SU-DHL-6 (cell line): Measurements from ENCODE around the gene TMEM33.
"Not testable (repeated sequence)": the region's sequence is repeated elsewhere in the genome, so short reads cannot be mapped to it uniquely, and the experiment has no call there.

Source experiments
- H2AFZ ChIP-seq: fragments of 200-600 bp; sonication (generic); 2 replicates; pipeline ENCODE4 v1.6.1; 2014; ENCODE audit warnings: low read depth, mild to moderate bottlenecking, moderate library complexity, mixed read lengths, antibody characterized with exemption, low read length; ENCODE audit not compliant: severe bottlenecking
- H3F3A ChIP-seq: fragments of 200-600 bp; shearing (Covaris generic); 2 replicates; pipeline ENCODE4 v1.6.0; 2016; ENCODE audit warnings: antibody characterized with exemption, mild to moderate bottlenecking; ENCODE audit not compliant: insufficient read depth
- H3K27ac ChIP-seq: fragments of 200-600 bp; sonication (generic); 2 replicates; pipeline ENCODE4 v1.5.1; 2016; ENCODE audit warnings: low read depth, mild to moderate bottlenecking, low read length, moderate library complexity, mixed read lengths
- H3K27me3 ChIP-seq: fragments of 200-600 bp; sonication (generic), shearing (Covaris generic); 2 replicates; pipeline ENCODE4 v1.6.0; 2014; ENCODE audit warnings: mild to moderate bottlenecking, low read length
- H3K36me3 ChIP-seq: fragments of 200-600 bp; sonication (generic); 2 replicates; pipeline ENCODE4 v1.6.1; 2014; ENCODE audit warnings: mild to moderate bottlenecking, low read length, mixed read lengths
- H3K4me2 ChIP-seq: fragments of 300-600, 200-600 bp; shearing (Covaris generic), sonication (generic); 2 replicates; pipeline ENCODE4 v1.6.0; 2014; ENCODE audit warnings: low read length, low read depth, mild to moderate bottlenecking; ENCODE audit not compliant: poor library complexity, severe bottlenecking
- H3K4me3 ChIP-seq: fragments of 200-600 bp; sonication (generic); 2 replicates; pipeline ENCODE4 v1.5.1; 2014; ENCODE audit warnings: antibody characterized with exemption, low read length, mild to moderate bottlenecking, mixed read lengths; ENCODE audit not compliant: insufficient read depth, poor library complexity, severe bottlenecking
- H3K79me2 ChIP-seq: fragments of 200-600 bp; sonication (generic); 2 replicates; pipeline ENCODE4 v1.6.1; 2014; ENCODE audit warnings: mild to moderate bottlenecking, low read length, moderate library complexity; ENCODE audit not compliant: insufficient read depth
- H3K9ac ChIP-seq: fragments of 200-600 bp; sonication (generic); 2 replicates; pipeline ENCODE4 v1.7.0; 2014; ENCODE audit warnings: mild to moderate bottlenecking, low read length
- H3K9me2 ChIP-seq: fragments of 200-600 bp; sonication (generic); replicated peaks from 2 replicates; pipeline ENCODE4 v1.6.1; 2014; ENCODE audit warnings: low read length; ENCODE audit not compliant: insufficient read depth
- H3K9me3 ChIP-seq: fragments of 200-600 bp; sonication (generic); 2 replicates; pipeline ENCODE4 v1.6.1; 2014; ENCODE audit warnings: low read length, mixed read lengths; ENCODE audit not compliant: insufficient read depth
- H4K20me1 ChIP-seq: fragments of 200-600 bp; sonication (generic); 2 replicates; pipeline ENCODE4 v1.6.1; 2014; ENCODE audit warnings: low read depth, mild to moderate bottlenecking, antibody characterized with exemption, low read length, moderate library complexity, mixed read lengths
- CTCF ChIP-seq: fragments of 200-600 bp; sonication (generic); IDR thresholded peaks from one replicate; pipeline ENCODE4 v1.5.1; 2017; ENCODE audit warnings: antibody characterized with exemption, mild to moderate bottlenecking, low read length, moderate library complexity; ENCODE audit not compliant: insufficient read depth, poor library complexity, severe bottlenecking
- EZH2phosphoT487 ChIP-seq: fragments of 200-600 bp; sonication (generic), shearing (Covaris generic); conservative IDR thresholded peaks from 2 replicates; pipeline ENCODE4 v1.6.1; 2018; ENCODE audit warnings: mild to moderate bottlenecking, antibody characterized with exemption, low read length, moderate library complexity, mixed read lengths

TMEM33 gene

GRCh38 chr4:41890085-41890484 lies 45.1 kb upstream of the TMEM33 start:
- H3K27me3 ChIP-seq: no peaks in the 10 kb centered on the region
- TF ChIP-seq CTCF (no peak), EZH2phosphoT487 (no peak)
- no peak overlapping the region for H3K4me3 ChIP-seq
- H3K9me3 ChIP-seq: no peaks in the 10 kb centered on the region
- no peak overlapping the region for H3K27ac ChIP-seq
- H3K4me2 ChIP-seq: no peak overlapping the region
- no peaks in the 10 kb centered on the region for H3K36me3 ChIP-seq
- no peaks in the 10 kb centered on the region for H3K9me2 ChIP-seq
- no peak overlapping the region for H3K9ac ChIP-seq
- no peaks in the 10 kb centered on the region for H3K79me2 ChIP-seq
- no peaks in the 10 kb centered on the region for H3F3A ChIP-seq
- H2AFZ ChIP-seq: no peak overlapping the region
- H4K20me1 ChIP-seq: no peaks in the 10 kb centered on the region

GRCh38 chr4:41896648-41897047 lies 38.6 kb upstream of the TMEM33 start:
- Histone ChIP-seq H4K20me1 (no peaks in the 10 kb centered on the region), H3K27me3 (no peaks in the 10 kb centered on the region), H3F3A (no peaks in the 10 kb centered on the region), H2AFZ (no peak overlapping the region), H3K27ac (no peak overlapping the region), H3K9me3 (no peaks in the 10 kb centered on the region), H3K4me3 (no peak overlapping the region), H3K36me3 (no peaks in the 10 kb centered on the region), H3K9me2 (no peaks in the 10 kb centered on the region), H3K4me2 (no peak overlapping the region), H3K9ac (no peak overlapping the region), H3K79me2 (no peaks in the 10 kb centered on the region)
- TF ChIP-seq CTCF (no peak), EZH2phosphoT487 (no peak)

GRCh38 chr4:41897698-41898097 lies 37.5 kb upstream of the TMEM33 start:
- Histone ChIP-seq H4K20me1 (no peaks in the 10 kb centered on the region), H3K9ac (no peak overlapping the region), H3K36me3 (no peaks in the 10 kb centered on the region), H3K27me3 (no peaks in the 10 kb centered on the region), H3K4me2 (no peak overlapping the region), H3K4me3 (no peak overlapping the region), H3K9me3 (no peaks in the 10 kb centered on the region), H3F3A (no peaks in the 10 kb centered on the region), H3K9me2 (no peaks in the 10 kb centered on the region), H2AFZ (no peak overlapping the region), H3K79me2 (no peaks in the 10 kb centered on the region), H3K27ac (no peak overlapping the region)
- TF ChIP-seq EZH2phosphoT487 (no peak), CTCF (no peak)

- H3K4me2 ChIP-seq, H3K9me2 ChIP-seq, H3K27ac ChIP-seq, H3K9me3 ChIP-seq, H3K9ac ChIP-seq, H3K4me3 ChIP-seq, H3K36me3 ChIP-seq, H4K20me1 ChIP-seq, H3K27me3 ChIP-seq, H2AFZ ChIP-seq, H3K79me2 ChIP-seq, H3F3A ChIP-seq: not testable (repeated sequence)
Measured at GRCh38 chr4:41909136-41909535, 26.1 kb upstream of the TMEM33 start.
